HepG2 (cell line): ENCODE results near the gene DNAAF1. TPM values are rescaled to one million over a fixed set of nuclear protein-coding genes. Genes with fewer than 3 reads are reported as not detected.

ENCODE experiments used
- BCLAF1 ChIP-seq: fragments of 450-650 bp; IDR thresholded peaks from 2 replicates; pipeline ENCODE4 v1.6.1; 2017; ENCODE audit warnings: mild to moderate bottlenecking
- CC2D1A ChIP-seq: sonication (generic); formaldehyde crosslinking; IDR thresholded peaks from 2 replicates; pipeline ENCODE4 v1.8.1; 2023; ENCODE audit warnings: mild to moderate bottlenecking, missing genetic modification reagents
- GABPA ChIP-seq, 2 experiments: IDR thresholded peaks; 2 replicates each; pipeline ENCODE4 v1.6.1; 2011 to 2016; ENCODE audit warnings: low read depth in 2 of 2, low read length in 1 of 2, missing biosample characterization in 1 of 2, missing genetic modification characterization in 1 of 2
- HMG20B ChIP-seq: conservative IDR thresholded peaks from 2 replicates; pipeline ENCODE4 v1.6.1; 2016; ENCODE audit warnings: missing genetic modification reagents, missing compliant biosample characterization
- HNRNPL ChIP-seq: fragments of 200-400 bp; formaldehyde crosslinking; IDR thresholded peaks from 2 replicates; pipeline ENCODE4 v1.6.1; 2017; ENCODE audit warnings: mild to moderate bottlenecking, low read depth, low read length
- ISL2 ChIP-seq: sonication (generic); formaldehyde crosslinking; IDR thresholded peaks from 2 replicates; pipeline ENCODE4 v1.5.0; 2020; ENCODE audit warnings: missing genetic modification reagents
- NAIF1 ChIP-seq: sonication (generic); formaldehyde crosslinking; IDR thresholded peaks from 2 replicates; pipeline ENCODE4 v1.5.0; 2020; ENCODE audit warnings: mild to moderate bottlenecking, missing genetic modification reagents, borderline replicate concordance
- NR2F1 ChIP-seq, 2 experiments: fragments of 450-650 bp in 1 of 2; formaldehyde crosslinking in 1 of 2; IDR thresholded peaks; 2 replicates each; pipeline versions ENCODE4 v1.5.0 to v1.6.1; 2016 to 2020; ENCODE audit warnings: mild to moderate bottlenecking in 1 of 2, missing compliant biosample characterization in 1 of 2, missing genetic modification reagents in 1 of 2, moderate library complexity in 1 of 2
- PCBP1 ChIP-seq: fragments of 200-400 bp; formaldehyde crosslinking; IDR thresholded peaks from 2 replicates; pipeline ENCODE4 v1.6.1; 2017; ENCODE audit warnings: mild to moderate bottlenecking, low read depth, low read length, borderline replicate concordance
- SALL2 ChIP-seq: sonication (generic); formaldehyde crosslinking; IDR thresholded peaks from 2 replicates; pipeline ENCODE4 v1.8.1; 2023; ENCODE audit warnings: mild to moderate bottlenecking, missing genetic modification reagents, inconsistent platforms
- SETDB1 ChIP-seq: sonication (generic); formaldehyde crosslinking; IDR thresholded peaks from 2 replicates; pipeline ENCODE4 v1.5.1; 2020; ENCODE audit warnings: missing genetic modification reagents, mild to moderate bottlenecking, borderline replicate concordance
- SMYD3 ChIP-seq: sonication (generic); formaldehyde crosslinking; IDR thresholded peaks from 2 replicates; pipeline ENCODE4 v1.8.1; 2023; ENCODE audit warnings: mild to moderate bottlenecking, missing genetic modification reagents
- SPEN ChIP-seq: sonication (generic); formaldehyde crosslinking; IDR thresholded peaks from 2 replicates; pipeline ENCODE4 v1.5.1; 2020; ENCODE audit warnings: low read depth, mild to moderate bottlenecking, missing genetic modification reagents
- STAT5B ChIP-seq: sonication (generic); formaldehyde crosslinking; IDR thresholded peaks from 2 replicates; pipeline ENCODE4 v1.4.0; 2020; ENCODE audit warnings: missing genetic modification reagents
- ZFP1 ChIP-seq: IDR thresholded peaks from 2 replicates; pipeline ENCODE4 v1.6.1; 2016
- ZNF12 ChIP-seq: sonication (generic); formaldehyde crosslinking; IDR thresholded peaks from 2 replicates; pipeline ENCODE4 v1.5.0; 2020; ENCODE audit warnings: missing genetic modification reagents
- ZNF138 ChIP-seq: sonication (generic); formaldehyde crosslinking; IDR thresholded peaks from 2 replicates; pipeline ENCODE4 v1.5.0; 2020; ENCODE audit warnings: mild to moderate bottlenecking, low read depth, missing genetic modification reagents
- ZNF256 ChIP-seq: sonication (generic); formaldehyde crosslinking; conservative IDR thresholded peaks from 2 replicates; pipeline ENCODE4 v1.4.0; 2020; ENCODE audit warnings: missing genetic modification reagents
- ZNF280B ChIP-seq: sonication (generic); formaldehyde crosslinking; IDR thresholded peaks from 2 replicates; pipeline ENCODE4 v1.5.0; 2020; ENCODE audit warnings: missing genetic modification reagents, mild to moderate bottlenecking, borderline replicate concordance
- ZNF331 ChIP-seq: sonication (generic); formaldehyde crosslinking; IDR thresholded peaks from 2 replicates; pipeline ENCODE4 v1.4.0; 2020; ENCODE audit warnings: missing genetic modification reagents
- ZNF558 ChIP-seq: sonication (generic); formaldehyde crosslinking; IDR thresholded peaks from 2 replicates; pipeline ENCODE4 v1.9.0; 2022; ENCODE audit warnings: mild to moderate bottlenecking, missing genetic modification reagents, borderline replicate concordance
- ZNF780A ChIP-seq: sonication (generic); formaldehyde crosslinking; IDR thresholded peaks from 2 replicates; pipeline ENCODE4 v1.8.0; 2022; ENCODE audit warnings: mild to moderate bottlenecking, missing genetic modification reagents, moderate library complexity
- ZNF883 ChIP-seq: sonication (generic); formaldehyde crosslinking; IDR thresholded peaks from 2 replicates; pipeline ENCODE4 v1.5.1; 2020; ENCODE audit warnings: mild to moderate bottlenecking, missing genetic modification reagents; ENCODE audit errors: not compliant biosample characterization
- polyA plus RNA-seq, 8 experiments: library from polyadenylated mRNA; depleted of rRNA in 3 of 8; stranded (reverse) in 7 of 8; unstranded in 1 of 8; fragments of >200 nt; fragmentation: Illumina TruSeq in 4 of 8; extraction: Trizol in 4 of 8; gene quantifications; 2 replicates each; pipeline versions ENCODE4 v1.2.1 to v1.2.3, GENCODE V29; 2011 to 2016; ENCODE audit warnings: low read depth in 4 of 8, missing spikeins in 1 of 8, mixed read lengths in 1 of 8; ENCODE audit not compliant: insufficient read depth in 1 of 8
- total RNA-seq, 5 experiments: library from RNA; depleted of rRNA; stranded (reverse); fragments of >200 nt; fragmentation: Illumina TruSeq; extraction: Trizol; gene quantifications; 2 replicates each; pipeline ENCODE4 v1.2.3, GENCODE V29; 2016; ENCODE audit warnings: low read depth in 1 of 5
- TF ChIP-seq, protein P1 (sequence below): sonication (generic); formaldehyde crosslinking; IDR thresholded peaks from 2 replicates; pipeline ENCODE4 v1.8.1; 2023; ENCODE audit warnings: mild to moderate bottlenecking, missing genetic modification reagents
- TF ChIP-seq, protein P2 (sequence below): sonication (generic); formaldehyde crosslinking; IDR thresholded peaks from 2 replicates; pipeline ENCODE4 v1.4.0; 2020; ENCODE audit warnings: missing genetic modification reagents

DNAAF1 gene
- total and polyA plus RNA-seq, 2 of the 13 experiments (the other 11 are each of a cell fraction or from before 2014, with no cell fraction given) = 0.04 TPM; not detected in 1

- no peak for TF ChIP-seq ZNF256 (CRISPR knock-in tag)
- TF ChIP-seq ZNF780A = no peak
- TF ChIP-seq ZNF883 (CRISPR knock-in tag) = no peak
- TF ChIP-seq, protein P1, sequence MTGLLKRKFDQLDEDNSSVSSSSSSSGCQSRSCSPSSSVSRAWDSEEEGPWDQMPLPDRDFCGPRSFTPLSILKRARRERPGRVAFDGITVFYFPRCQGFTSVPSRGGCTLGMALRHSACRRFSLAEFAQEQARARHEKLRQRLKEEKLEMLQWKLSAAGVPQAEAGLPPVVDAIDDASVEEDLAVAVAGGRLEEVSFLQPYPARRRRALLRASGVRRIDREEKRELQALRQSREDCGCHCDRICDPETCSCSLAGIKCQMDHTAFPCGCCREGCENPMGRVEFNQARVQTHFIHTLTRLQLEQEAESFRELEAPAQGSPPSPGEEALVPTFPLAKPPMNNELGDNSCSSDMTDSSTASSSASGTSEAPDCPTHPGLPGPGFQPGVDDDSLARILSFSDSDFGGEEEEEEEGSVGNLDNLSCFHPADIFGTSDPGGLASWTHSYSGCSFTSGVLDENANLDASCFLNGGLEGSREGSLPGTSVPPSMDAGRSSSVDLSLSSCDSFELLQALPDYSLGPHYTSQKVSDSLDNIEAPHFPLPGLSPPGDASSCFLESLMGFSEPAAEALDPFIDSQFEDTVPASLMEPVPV (CRISPR knock-in tag) = no peak
- TF ChIP-seq SETDB1 (CRISPR knock-in tag) = no peak
- TF ChIP-seq ZNF280B = no peak
- TF ChIP-seq PCBP1 = no peak
- TF ChIP-seq ZNF12 (CRISPR knock-in tag) = peak; percentile 87; the same call in 1 of the 2 replicates
- TF ChIP-seq NR2F1 (CRISPR knock-in tag; IDR thresholded peaks at IDR 0.05) = peak; percentile 45 to 46; a peak in 3 of 4 replicates
- TF ChIP-seq SALL2 (CRISPR knock-in tag) = no peak
- TF ChIP-seq SPEN (CRISPR knock-in tag) = 0 out of 2 replicates have a peak, but pooled peaks have one; percentile 22
- TF ChIP-seq ZNF558 (CRISPR knock-in tag) = no peak
- TF ChIP-seq BCLAF1 = no peak
- TF ChIP-seq ZFP1 (CRISPR knock-in tag) = 0 out of 2 replicates have a peak, but pooled peaks have one; percentile 23
- no peak for TF ChIP-seq GABPA (IDR thresholded peaks at IDR 0.05; ENCODE audit: low read depth, low read length)
- TF ChIP-seq GABPA (CRISPR knock-in tag; IDR thresholded peaks at IDR 0.05; ENCODE audit: low read depth) = peak; percentile 21; the same call in 1 of the 2 replicates
- peak; percentile 95 for TF ChIP-seq HMG20B
- TF ChIP-seq ZNF138 (CRISPR knock-in tag) = no peak
- no peak for TF ChIP-seq HNRNPL
- TF ChIP-seq ISL2 = peak; percentile 94
- no peak for TF ChIP-seq CC2D1A (CRISPR knock-in tag)
- TF ChIP-seq STAT5B (CRISPR knock-in tag) = peak; percentile 69; the same call in 1 of the 2 replicates
- TF ChIP-seq, protein P2, sequence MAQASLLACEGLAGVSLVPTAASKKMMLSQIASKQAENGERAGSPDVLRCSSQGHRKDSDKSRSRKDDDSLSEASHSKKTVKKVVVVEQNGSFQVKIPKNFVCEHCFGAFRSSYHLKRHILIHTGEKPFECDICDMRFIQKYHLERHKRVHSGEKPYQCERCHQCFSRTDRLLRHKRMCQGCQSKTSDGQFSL (CRISPR knock-in tag) = no peak
- peak; percentile 62; the same call in 1 of the 2 replicates for TF ChIP-seq NAIF1 (CRISPR knock-in tag)
- TF ChIP-seq ZNF331 = peak; percentile 76; the same call in 1 of the 2 replicates
- TF ChIP-seq SMYD3 (CRISPR knock-in tag) = no peak
Measured at GRCh38 chr16:84096447-84097005, 48.6 kb upstream of the DNAAF1 start (continued).
